HEK293 (cell line): ENCODE results near the gene RNASEH1.

Experiments
- CTCF ChIP-seq: fragments of 450-650 bp; formaldehyde crosslinking; IDR thresholded peaks from 2 replicates; pipeline ENCODE4 v1.5.1; 2016; ENCODE audit warnings: missing biosample characterization, missing genetic modification characterization
- KLF8 ChIP-seq: fragments of 450-650 bp; formaldehyde crosslinking; IDR thresholded peaks from 2 replicates; pipeline ENCODE4 v1.5.1; 2016; ENCODE audit warnings: missing biosample characterization, missing genetic modification characterization
- MZF1 ChIP-seq: fragments of 450-650 bp; formaldehyde crosslinking; IDR thresholded peaks from 2 replicates; pipeline ENCODE4 v1.5.1; 2017; ENCODE audit warnings: missing biosample characterization, missing genetic modification characterization, borderline replicate concordance
- YY1 ChIP-seq: fragments of 450-650 bp; formaldehyde crosslinking; IDR thresholded peaks from 2 replicates; pipeline ENCODE4 v1.5.1; 2018; ENCODE audit warnings: missing biosample characterization, missing genetic modification characterization
- ZBTB10 ChIP-seq: fragments of 450-650 bp; formaldehyde crosslinking; IDR thresholded peaks from 2 replicates; pipeline ENCODE4 v1.5.1; 2016; ENCODE audit warnings: missing biosample characterization, missing genetic modification characterization
- ZNF112 ChIP-seq: fragments of 450-650 bp; formaldehyde crosslinking; IDR thresholded peaks from 2 replicates; pipeline ENCODE4 v1.5.0; 2017; ENCODE audit warnings: missing biosample characterization, missing genetic modification characterization
- ZNF2 ChIP-seq: fragments of 450-650 bp; formaldehyde crosslinking; IDR thresholded peaks from 2 replicates; pipeline ENCODE4 v1.5.1; 2016; ENCODE audit warnings: missing biosample characterization, missing genetic modification characterization
- ZNF335 ChIP-seq: fragments of 450-650 bp; formaldehyde crosslinking; conservative IDR thresholded peaks from 2 replicates; pipeline ENCODE4 v1.5.1; 2016; ENCODE audit warnings: missing biosample characterization, missing genetic modification characterization
- ZNF558 ChIP-seq: fragments of 450-650 bp; formaldehyde crosslinking; IDR thresholded peaks from 2 replicates; pipeline ENCODE4 v1.5.1; 2016; ENCODE audit warnings: missing biosample characterization, missing genetic modification characterization

- no peak for TF ChIP-seq MZF1 (tag by site-specific recombination)
- no peak for TF ChIP-seq ZNF335 (tag by site-specific recombination)
- no peak for TF ChIP-seq YY1 (tag by site-specific recombination)
- no peak for TF ChIP-seq ZNF558
- TF ChIP-seq CTCF (tag by site-specific recombination), result no peak
- no peak for TF ChIP-seq ZBTB10
- no peak for TF ChIP-seq ZNF112 (tag by site-specific recombination)
- no peak for TF ChIP-seq ZNF2
- TF ChIP-seq KLF8 (tag by site-specific recombination), result no peak
These were observed 53.4 kb downstream of the RNASEH1 start for GRCh38 chr2:3504741-3505140.
